GM12878 (cell line): Measurements from ENCODE around the gene SLC34A1. TPM values are rescaled to one million over a fixed set of nuclear protein-coding genes. Genes with fewer than 3 reads are reported as not detected.

Source experiments
- BHLHE40 ChIP-seq, 2 experiments: fragments of 450-650 bp in 1 of 2; IDR thresholded peaks; 2 replicates each; pipeline ENCODE4 v1.6.1; 2011 to 2017; ENCODE audit warnings: low read depth in 2 of 2, borderline replicate concordance in 1 of 2, improper control_type of control experiment in 1 of 2, low read length in 1 of 2, mild to moderate bottlenecking in 1 of 2
- DPF2 ChIP-seq: fragments of 450-650 bp; IDR thresholded peaks from 2 replicates; pipeline ENCODE4 v1.6.1; 2017; ENCODE audit warnings: mild to moderate bottlenecking
- EP300 ChIP-seq, 2 experiments: fragments of 150-350 bp in 1 of 2; IDR thresholded peaks; 2 replicates each; pipeline ENCODE4 v1.6.1; 2011 to 2012; ENCODE audit warnings: low read depth in 2 of 2, low read length in 2 of 2, borderline replicate concordance in 1 of 2, improper control_type of control experiment in 1 of 2, inconsistent platforms in 1 of 2; ENCODE audit not compliant: control insufficient read depth in 1 of 2
- FOXM1 ChIP-seq: IDR thresholded peaks from 2 replicates; pipeline ENCODE4 v1.6.1; 2012; ENCODE audit warnings: low read depth, mild to moderate bottlenecking, inconsistent platforms, low read length, moderate library complexity
- IKZF1 ChIP-seq: fragments of 450-650 bp; conservative IDR thresholded peaks from 2 replicates; pipeline ENCODE4 v1.6.1; 2017; ENCODE audit warnings: antibody characterized with exemption, mild to moderate bottlenecking
- IKZF2 ChIP-seq, 2 experiments: fragments of 450-650 bp; IDR thresholded peaks; 2 replicates each; pipeline ENCODE4 v1.6.1; 2017; ENCODE audit warnings: mild to moderate bottlenecking in 2 of 2, moderate library complexity in 2 of 2
- MEF2B ChIP-seq: fragments of 450-650 bp; IDR thresholded peaks from 2 replicates; pipeline ENCODE4 v1.6.1; 2018; ENCODE audit warnings: mild to moderate bottlenecking, moderate library complexity; ENCODE audit not compliant: partially characterized antibody, poor library complexity, severe bottlenecking
- MTA2 ChIP-seq: fragments of 450-650 bp; IDR thresholded peaks from 2 replicates; pipeline ENCODE4 v1.6.1; 2016; ENCODE audit warnings: low read depth, mild to moderate bottlenecking, moderate library complexity
- MXI1 ChIP-seq: fragments of 150-350 bp; IDR thresholded peaks from 2 replicates; pipeline ENCODE4 v1.6.1; 2011; ENCODE audit warnings: low read depth, mild to moderate bottlenecking, inconsistent platforms, low read length, improper control_type of control experiment
- PAX5 ChIP-seq: IDR thresholded peaks from 2 replicates; pipeline ENCODE4 v1.6.1; 2011; ENCODE audit warnings: low read depth, low read length, borderline replicate concordance
- POLR2AphosphoS5 ChIP-seq: IDR thresholded peaks from 2 replicates; pipeline ENCODE4 v1.6.1; 2011; ENCODE audit warnings: mild to moderate bottlenecking, low read length, inconsistent platforms
- SMARCA5 ChIP-seq: fragments of 450-650 bp; IDR thresholded peaks from 2 replicates; pipeline ENCODE4 v1.6.1; 2017; ENCODE audit warnings: mild to moderate bottlenecking
- SP1 ChIP-seq: IDR thresholded peaks from one replicate; pipeline ENCODE4 v1.6.1; 2011; ENCODE audit warnings: low read depth, low read length
- SPI1 ChIP-seq: IDR thresholded peaks from 2 replicates; pipeline ENCODE4 v1.6.1; 2011; ENCODE audit warnings: low read depth, mild to moderate bottlenecking, low read length, moderate library complexity, borderline replicate concordance; ENCODE audit not compliant: insufficient read depth
- TCF12 ChIP-seq: IDR thresholded peaks from 2 replicates; pipeline ENCODE4 v1.6.1; 2011; ENCODE audit warnings: low read depth, mild to moderate bottlenecking, low read length
- ZNF207 ChIP-seq: fragments of 450-650 bp; IDR thresholded peaks from 2 replicates; pipeline ENCODE4 v1.6.1; 2014; ENCODE audit warnings: antibody characterized with exemption, mild to moderate bottlenecking, borderline replicate concordance
- polyA plus RNA-seq, 11 experiments: library from polyadenylated mRNA; depleted of rRNA in 4 of 11; unstranded in 6 of 11; stranded (reverse) in 5 of 11; fragments of >200 nt; fragmentation: Nextera tagmentation in 4 of 11; fragmentation: Illumina TruSeq in 1 of 11; extraction: Ambion mirVana in 4 of 11; extraction: Trizol in 1 of 11; gene quantifications; 1 replicate in 1 of 11; 2 replicates in 10 of 11; pipeline versions ENCODE4 v1.2.1 to v1.2.3, GENCODE V29; 2011 to 2016; ENCODE audit warnings: inconsistent platforms in 2 of 11, missing spikeins in 2 of 11, low read depth in 1 of 11
- total RNA-seq, 4 experiments: library from RNA; depleted of rRNA in 3 of 4; stranded (reverse); fragments of >200 nt in 3 of 4; fragmentation: Illumina TruSeq in 1 of 4; extraction: Trizol in 1 of 4; gene quantifications; 2 replicates each; pipeline versions ENCODE4 v1.2.1 to v1.2.3, GENCODE V29; 2013 to 2021
- TF ChIP-seq, protein P1 (sequence below): IDR thresholded peaks from 2 replicates; pipeline ENCODE4 v1.6.1; 2011; ENCODE audit warnings: borderline replicate concordance, low read depth, mild to moderate bottlenecking, moderate library complexity, mixed read lengths, low read length; ENCODE audit not compliant: insufficient read depth; ENCODE audit errors: extremely low read length
- TF ChIP-seq, protein P2 (sequence below): IDR thresholded peaks from 2 replicates; pipeline ENCODE4 v1.6.1; 2012; ENCODE audit warnings: low read depth, low read length, improper control_type of control experiment
- TF ChIP-seq, protein P3 (sequence below): fragments of 450-650 bp; IDR thresholded peaks from 2 replicates; pipeline ENCODE4 v1.6.1; 2017; ENCODE audit warnings: low read depth, mild to moderate bottlenecking, moderate library complexity
- TF ChIP-seq, protein P4 (sequence below): fragments of 450-650 bp; IDR thresholded peaks from 2 replicates; pipeline ENCODE4 v1.6.1; 2016; ENCODE audit warnings: mild to moderate bottlenecking
- TF ChIP-seq, protein P5 (sequence below): fragments of 450-650 bp; conservative IDR thresholded peaks from 2 replicates; pipeline ENCODE4 v1.6.1; 2017; ENCODE audit warnings: mild to moderate bottlenecking, moderate library complexity

SLC34A1 gene
- total and polyA plus RNA-seq, 10 of the 15 experiments (the other 5 are each of a cell fraction or from before 2014, with no cell fraction given): 0.03 to 0.14 (median 0.09) TPM; not detected in 2

DNA sequence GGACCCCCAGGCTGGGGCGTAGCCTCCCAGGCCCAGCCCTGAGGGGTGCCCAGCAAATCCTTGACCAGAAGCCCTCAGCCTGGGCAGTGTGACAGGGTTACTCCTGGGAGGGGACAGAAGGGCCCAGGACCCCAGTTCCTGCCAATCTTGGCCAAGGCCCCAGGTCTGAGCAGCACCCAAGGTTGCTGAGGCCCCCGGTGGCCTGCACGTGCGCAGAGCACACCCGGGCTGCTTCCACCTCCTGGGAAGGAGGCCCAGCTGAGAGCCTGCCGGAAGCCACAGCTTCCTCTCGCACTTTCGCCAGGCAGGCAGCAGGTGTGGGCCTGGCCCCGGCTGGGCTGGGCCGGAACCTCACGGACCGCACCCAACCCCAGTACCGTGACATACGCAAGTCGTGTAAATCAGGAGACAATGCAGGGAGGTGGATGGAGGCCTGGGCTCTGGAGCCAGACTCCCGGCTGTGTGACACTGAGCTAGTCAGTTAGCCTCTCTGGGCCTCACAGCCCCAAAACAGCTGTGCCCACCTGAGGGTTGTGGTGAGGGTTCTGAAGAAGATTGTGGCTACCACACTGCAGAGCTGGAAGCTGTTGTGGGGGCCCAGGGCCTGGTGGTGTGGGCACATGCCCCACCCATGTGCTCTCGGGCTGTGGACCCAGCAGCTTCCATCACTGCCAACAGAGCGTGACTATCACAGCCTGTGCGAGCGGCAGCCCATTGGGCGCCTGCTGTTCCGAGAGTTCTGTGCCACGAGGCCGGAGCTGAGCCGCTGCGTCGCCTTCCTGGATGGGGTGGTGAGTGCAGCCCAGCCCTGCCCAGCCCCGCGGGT lies 47.3 kb downstream of the SLC34A1 start (continued):
- TF ChIP-seq MXI1: 0 out of 2 replicates have a peak, but pooled peaks have one; percentile 31
- peak; percentile 46; the same call in 1 of the 2 replicates for TF ChIP-seq MTA2
- peak; percentile 97 for TF ChIP-seq IKZF1
- TF ChIP-seq FOXM1: no peak
- TF ChIP-seq TCF12: peak; percentile 98
- TF ChIP-seq, protein P1, sequence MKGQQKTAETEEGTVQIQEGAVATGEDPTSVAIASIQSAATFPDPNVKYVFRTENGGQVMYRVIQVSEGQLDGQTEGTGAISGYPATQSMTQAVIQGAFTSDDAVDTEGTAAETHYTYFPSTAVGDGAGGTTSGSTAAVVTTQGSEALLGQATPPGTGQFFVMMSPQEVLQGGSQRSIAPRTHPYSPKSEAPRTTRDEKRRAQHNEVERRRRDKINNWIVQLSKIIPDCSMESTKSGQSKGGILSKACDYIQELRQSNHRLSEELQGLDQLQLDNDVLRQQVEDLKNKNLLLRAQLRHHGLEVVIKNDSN: no peak
- TF ChIP-seq SP1: peak; percentile 54
- TF ChIP-seq, protein P2, sequence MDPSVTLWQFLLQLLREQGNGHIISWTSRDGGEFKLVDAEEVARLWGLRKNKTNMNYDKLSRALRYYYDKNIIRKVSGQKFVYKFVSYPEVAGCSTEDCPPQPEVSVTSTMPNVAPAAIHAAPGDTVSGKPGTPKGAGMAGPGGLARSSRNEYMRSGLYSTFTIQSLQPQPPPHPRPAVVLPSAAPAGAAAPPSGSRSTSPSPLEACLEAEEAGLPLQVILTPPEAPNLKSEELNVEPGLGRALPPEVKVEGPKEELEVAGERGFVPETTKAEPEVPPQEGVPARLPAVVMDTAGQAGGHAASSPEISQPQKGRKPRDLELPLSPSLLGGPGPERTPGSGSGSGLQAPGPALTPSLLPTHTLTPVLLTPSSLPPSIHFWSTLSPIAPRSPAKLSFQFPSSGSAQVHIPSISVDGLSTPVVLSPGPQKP: peak; percentile 44; the same call in 1 of the 2 replicates
- peak; percentile 53 for TF ChIP-seq MEF2B
- TF ChIP-seq, protein P3, sequence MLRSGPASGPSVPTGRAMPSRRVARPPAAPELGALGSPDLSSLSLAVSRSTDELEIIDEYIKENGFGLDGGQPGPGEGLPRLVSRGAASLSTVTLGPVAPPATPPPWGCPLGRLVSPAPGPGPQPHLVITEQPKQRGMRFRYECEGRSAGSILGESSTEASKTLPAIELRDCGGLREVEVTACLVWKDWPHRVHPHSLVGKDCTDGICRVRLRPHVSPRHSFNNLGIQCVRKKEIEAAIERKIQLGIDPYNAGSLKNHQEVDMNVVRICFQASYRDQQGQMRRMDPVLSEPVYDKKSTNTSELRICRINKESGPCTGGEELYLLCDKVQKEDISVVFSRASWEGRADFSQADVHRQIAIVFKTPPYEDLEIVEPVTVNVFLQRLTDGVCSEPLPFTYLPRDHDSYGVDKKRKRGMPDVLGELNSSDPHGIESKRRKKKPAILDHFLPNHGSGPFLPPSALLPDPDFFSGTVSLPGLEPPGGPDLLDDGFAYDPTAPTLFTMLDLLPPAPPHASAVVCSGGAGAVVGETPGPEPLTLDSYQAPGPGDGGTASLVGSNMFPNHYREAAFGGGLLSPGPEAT: 0 out of 2 replicates have a peak, but pooled peaks have one; percentile 39
- peak; percentile 69; the same call in 1 of the 2 replicates for TF ChIP-seq ZNF207
- peak; percentile 88 for TF ChIP-seq DPF2
- TF ChIP-seq, protein P4, sequence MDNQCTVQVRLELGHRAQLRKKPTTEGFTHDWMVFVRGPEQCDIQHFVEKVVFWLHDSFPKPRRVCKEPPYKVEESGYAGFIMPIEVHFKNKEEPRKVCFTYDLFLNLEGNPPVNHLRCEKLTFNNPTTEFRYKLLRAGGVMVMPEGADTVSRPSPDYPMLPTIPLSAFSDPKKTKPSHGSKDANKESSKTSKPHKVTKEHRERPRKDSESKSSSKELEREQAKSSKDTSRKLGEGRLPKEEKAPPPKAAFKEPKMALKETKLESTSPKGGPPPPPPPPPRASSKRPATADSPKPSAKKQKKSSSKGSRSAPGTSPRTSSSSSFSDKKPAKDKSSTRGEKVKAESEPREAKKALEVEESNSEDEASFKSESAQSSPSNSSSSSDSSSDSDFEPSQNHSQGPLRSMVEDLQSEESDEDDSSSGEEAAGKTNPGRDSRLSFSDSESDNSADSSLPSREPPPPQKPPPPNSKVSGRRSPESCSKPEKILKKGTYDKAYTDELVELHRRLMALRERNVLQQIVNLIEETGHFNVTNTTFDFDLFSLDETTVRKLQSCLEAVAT: peak; percentile 52; the same call in 1 of the 2 replicates
- TF ChIP-seq SMARCA5: peak; percentile 99
- 0 out of 2 replicates have a peak, but pooled peaks have one; percentile 17 for TF ChIP-seq POLR2AphosphoS5
- TF ChIP-seq BHLHE40 (IDR thresholded peaks at IDR 0.05; ENCODE audit: borderline replicate concordance in 1 of 2, low read depth in 2 of 2, low read length in 1 of 2): peak; percentile 99
- peak; percentile 94 for TF ChIP-seq PAX5
- TF ChIP-seq IKZF2 (IDR thresholded peaks at IDR 0.05): peak; percentile 89 to 91
- peak; percentile 55 to 61; a peak in 3 of 4 replicates for TF ChIP-seq EP300 (IDR thresholded peaks at IDR 0.05; ENCODE audit: borderline replicate concordance in 1 of 2, control insufficient read depth in 1 of 2, low read depth in 2 of 2, low read length in 2 of 2)
- TF ChIP-seq SPI1: peak; percentile 59; the same call in 1 of the 2 replicates
- TF ChIP-seq, protein P5, sequence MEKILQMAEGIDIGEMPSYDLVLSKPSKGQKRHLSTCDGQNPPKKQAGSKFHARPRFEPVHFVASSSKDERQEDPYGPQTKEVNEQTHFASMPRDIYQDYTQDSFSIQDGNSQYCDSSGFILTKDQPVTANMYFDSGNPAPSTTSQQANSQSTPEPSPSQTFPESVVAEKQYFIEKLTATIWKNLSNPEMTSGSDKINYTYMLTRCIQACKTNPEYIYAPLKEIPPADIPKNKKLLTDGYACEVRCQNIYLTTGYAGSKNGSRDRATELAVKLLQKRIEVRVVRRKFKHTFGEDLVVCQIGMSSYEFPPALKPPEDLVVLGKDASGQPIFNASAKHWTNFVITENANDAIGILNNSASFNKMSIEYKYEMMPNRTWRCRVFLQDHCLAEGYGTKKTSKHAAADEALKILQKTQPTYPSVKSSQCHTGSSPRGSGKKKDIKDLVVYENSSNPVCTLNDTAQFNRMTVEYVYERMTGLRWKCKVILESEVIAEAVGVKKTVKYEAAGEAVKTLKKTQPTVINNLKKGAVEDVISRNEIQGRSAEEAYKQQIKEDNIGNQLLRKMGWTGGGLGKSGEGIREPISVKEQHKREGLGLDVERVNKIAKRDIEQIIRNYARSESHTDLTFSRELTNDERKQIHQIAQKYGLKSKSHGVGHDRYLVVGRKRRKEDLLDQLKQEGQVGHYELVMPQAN: peak; percentile 56; the same call in 1 of the 2 replicates
